Non-pigmented ciliary epithelial cell (primary cell): ENCODE results near the gene CDH15.
"Not testable (repeated sequence)": the region's sequence is repeated elsewhere in the genome, so short reads cannot be mapped to it uniquely, and the experiment has no call there.

Source experiments
- DNase-seq: peaks from one replicate; pipeline ENCODE4 v3.0.0-alpha.2; 2010; ENCODE audit warnings: low read depth

CDH15 gene

DNA sequence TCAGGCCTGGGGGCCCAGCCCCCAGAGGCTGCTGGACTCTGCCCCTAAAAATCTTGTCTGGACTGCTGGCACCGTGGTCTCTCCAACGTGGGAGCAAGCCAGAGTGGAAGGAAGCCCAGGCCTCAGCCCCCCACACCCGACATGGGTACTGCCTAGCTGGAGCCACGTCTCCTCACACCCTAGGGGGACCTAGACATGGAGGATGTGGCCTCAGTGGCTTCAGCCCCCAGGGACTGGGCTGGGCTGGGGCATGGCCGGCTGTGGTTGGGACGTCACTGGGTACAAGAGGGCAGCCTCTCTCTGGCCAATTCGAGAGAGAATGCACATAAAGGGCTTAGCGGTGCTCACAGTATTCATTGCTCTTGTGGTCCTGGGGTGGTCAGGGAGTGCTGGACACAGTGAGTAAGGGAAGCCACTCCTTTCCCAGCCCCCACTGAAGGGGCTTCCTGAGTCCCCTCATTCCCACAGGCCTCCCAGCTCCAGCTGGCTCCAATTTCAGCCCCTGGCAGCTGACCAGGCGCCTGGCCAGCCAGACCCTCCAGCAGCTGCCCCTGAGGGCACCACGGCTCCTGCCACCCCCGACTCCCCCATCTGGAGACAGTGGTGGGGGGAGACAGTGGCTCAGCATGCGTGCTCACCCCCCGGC, 1.1 kb downstream of the CDH15 start:
- DNase-seq: no peak

DNA sequence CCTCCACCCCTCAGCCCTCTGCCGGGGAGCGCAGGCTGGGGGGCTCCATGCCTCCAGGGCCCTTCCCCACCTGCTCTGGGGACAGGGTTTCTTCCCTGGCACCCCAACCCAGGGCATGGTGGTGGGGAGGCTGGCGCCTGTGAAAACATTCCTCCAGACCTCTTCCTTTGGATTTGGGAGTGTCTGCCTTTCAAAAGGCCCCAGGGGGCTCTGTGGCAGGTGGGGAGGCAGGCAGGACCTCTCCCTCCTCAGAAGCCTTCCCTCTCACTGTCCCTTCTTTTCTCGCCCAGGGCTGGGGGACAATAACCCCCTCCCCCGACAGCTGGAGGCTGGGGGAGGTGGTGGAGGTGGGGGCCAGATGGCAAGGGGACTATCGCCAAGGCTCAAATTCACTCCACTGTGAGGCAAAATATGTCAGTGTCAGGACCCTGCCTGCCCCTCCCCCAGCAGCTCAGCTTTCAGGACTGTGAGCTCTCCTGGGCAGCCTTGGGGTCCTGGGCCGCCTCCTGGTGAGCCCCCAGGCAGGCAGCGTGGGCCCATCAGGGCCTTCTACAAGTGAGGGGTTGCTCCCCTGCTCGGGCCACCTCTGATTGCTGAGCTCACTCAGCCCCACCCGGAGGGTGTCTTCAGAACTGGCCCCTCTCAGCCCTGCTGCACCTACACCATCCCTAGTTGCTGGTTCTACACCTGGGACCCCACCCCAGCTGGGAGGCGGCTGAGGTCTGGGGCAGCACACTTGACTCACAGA, 1.8 kb downstream of the CDH15 start:
- DNase-seq: no peak

DNA sequence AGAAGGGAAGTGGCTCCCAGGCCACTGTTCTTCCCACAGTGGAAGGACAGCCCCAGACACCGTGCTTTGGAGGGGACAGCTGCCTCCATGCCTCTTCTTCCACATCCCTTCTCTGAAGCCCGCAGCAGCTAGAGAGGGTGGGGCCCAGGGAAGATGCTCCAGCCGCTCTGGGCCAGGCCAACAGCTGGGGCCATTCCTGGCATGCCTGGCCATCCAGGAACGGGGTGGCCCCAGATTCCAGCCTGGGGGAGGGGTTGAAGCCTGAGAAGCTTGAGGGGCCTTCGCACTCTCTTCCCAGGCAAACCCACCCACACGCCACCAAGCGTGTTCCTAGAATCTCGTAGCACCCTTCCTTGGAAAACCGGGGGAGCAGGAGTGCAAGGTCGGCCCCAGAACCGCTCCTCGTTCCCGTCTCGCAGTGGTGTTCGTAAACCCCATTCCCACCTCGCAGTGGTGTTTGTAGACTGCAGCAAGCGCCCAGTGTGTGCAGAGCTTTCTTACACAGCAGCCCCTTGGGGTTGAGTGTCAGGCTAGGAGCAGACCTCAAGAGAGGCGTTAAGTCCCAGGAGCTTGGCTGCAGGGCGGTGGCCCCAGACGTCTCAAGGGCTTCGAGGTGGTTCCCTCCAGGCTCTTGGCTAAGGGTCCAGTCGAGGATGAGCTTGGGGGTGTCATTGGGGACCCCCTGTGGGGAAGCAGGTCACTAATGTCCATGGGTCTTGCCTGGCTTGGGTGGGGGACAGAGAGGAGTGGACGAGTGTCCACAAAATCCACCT, 2.7 kb downstream of the CDH15 start:
- no peak for DNase-seq

DNA sequence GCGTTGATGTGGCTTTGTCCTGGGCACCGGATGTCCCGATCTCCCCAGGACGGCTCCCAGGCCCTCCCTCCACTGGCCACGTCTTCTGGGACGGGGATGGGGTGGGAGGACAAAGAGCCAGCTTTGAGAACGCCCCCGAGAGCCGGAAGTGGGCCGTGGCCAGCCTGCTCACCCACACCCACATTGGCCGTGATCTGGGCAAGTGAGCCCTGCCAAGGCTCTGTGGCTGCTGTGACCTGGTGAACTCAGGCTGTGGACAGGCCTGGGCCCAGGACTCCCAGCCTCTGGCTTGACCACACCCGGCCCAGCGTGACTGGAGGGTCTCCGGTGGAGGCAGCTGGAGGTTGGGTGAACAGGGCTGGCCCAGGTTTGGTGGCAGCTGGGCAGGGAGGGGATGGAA, 3.3 kb downstream of the CDH15 start:
- DNase-seq: no peak

DNA sequence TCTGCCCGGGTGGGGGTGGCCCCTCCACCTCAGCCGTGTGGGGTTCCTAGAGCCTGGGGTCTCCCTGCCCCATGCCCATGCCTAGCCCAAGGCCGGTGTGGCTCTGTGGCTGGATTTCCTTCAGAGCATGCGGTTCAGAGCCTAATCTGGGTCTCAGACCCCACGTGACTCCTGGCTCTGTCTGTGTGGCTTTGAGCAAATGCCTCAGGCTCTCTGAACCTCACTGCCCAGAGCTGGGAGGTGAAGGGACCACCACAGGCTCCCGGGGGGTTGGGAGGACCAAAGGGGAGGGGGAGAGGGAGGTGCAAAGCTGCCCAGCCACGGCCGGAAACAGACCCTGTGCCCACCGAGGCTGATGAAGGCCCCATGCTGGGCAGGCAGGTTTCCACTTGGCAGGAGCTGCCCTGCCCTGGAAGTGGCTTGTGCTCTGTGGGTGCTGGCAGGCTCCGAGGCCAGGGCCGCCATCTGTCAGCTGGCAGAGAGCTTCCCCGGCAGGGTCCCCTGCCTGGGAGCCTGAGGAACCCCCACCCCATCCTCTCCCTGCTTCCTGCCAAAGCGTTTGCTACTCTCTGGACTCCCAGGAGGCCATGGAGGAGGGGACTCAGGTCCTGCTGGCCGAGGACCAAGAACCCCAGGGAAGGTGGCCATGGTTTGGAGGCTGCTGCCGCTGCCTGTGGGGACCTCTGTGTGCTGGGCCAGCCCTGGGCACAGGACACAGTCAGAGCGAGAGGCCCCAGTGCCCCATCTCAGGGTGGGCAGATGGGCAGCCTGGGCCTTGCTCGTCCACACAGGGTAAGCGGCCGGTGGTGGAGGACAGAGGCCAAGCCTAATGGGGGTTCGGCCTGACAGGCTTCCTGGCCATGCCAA, 4.0 kb downstream of the CDH15 start:
- no peak for DNase-seq

DNA sequence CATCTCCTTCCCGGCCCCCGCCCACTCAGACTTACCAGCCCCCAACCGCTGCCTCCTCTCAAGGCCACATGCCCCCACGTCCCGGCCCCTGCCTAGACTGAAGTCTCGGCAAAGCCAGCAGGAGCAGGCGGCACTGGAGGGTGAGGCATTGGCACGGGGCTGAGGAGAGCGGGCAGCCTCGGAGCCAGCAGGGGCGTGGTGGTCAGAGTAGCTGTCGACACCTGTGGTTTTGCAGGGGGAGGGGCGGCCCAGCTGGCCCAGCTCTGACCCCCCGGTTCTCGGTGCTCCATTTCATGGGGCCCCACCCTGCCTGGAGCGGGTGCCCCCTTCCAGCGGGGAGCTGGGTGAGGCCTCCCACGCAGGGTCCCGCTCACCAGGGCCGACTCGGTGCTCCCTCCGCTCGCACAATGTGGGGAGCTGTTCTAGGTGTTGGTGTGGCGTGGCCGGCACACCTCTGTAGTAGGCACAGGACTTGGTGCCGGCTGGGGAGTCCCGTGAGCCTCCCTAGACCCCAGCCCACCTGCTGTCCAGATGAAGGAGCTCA, 4.7 kb downstream of the CDH15 start:
- DNase-seq: no peak

DNA sequence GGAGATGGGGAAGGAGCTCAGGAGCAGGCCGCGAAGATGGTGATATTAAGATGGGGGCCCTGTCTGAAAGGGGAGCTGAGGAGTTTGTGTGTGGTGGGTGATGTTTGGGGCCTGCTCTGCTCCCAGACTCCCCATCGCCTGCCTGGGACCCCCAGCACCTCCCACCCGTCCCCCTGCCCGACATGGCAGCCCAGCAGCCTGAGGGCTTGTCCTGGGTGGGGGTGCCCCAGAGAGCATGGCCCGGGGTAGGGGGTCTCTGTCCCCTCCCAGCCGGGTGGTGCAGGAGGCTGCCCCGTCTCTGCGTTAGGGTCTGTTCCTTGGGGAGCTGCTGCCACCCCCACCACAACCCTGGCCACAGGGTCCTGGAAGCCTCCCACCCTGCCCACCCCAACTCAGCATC, 5.2 kb downstream of the CDH15 start:
- no peak for DNase-seq

DNA sequence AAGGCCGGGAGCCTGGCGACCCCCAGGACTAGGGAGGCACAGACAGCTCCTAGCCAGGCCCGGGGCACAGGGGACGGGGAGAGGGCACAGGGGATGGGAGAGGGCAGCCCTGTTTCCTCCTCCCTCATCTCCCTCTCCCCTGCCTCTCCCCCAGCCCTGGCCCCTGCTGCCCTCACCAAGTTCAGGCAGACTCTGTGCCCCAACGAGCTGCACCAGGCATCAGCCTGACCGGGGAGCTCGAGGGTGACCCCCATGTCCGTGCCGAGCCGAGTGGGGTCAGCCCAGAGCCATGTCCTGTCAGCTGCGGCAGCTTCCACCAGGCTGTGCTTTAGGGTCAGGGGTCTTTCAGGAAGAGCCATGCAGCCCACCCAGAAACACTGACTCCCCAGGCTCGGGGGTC, 6.0 kb downstream of the CDH15 start:
- no peak for DNase-seq

DNA sequence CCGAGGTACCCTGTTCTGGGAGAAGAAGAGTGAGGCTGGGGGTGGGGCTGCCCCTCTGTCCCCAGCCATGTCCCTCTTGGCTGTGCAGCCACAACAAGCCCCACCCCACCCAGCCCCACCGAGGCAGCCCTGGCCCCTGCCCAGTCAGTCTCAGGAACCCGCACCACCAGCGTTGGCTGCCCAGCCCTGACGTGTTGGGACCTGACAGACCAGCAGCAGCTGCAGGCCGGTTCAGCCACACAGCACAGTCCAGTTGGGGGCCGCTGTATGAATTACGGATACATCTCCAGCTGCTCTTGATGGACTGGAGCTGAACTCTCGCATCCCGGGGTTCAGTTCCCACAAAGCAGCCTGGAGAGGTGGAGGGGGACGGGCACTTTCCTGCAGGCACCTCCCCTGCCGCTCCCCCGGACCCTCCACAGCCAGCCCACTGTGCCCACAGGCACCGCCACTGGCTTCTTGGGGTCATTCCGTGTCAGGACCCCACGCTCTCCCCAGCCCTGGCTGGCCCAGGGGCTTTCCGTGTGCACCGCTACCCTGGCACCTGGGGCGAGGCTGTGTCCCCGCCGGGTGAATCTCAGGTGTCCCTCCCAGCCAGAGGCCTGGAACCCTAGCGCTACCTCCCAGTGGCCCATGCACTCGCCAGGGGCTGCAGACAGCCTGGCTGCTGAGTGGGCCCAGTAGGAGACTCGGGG, 7.1 kb downstream of the CDH15 start:
- DNase-seq: no peak

DNA sequence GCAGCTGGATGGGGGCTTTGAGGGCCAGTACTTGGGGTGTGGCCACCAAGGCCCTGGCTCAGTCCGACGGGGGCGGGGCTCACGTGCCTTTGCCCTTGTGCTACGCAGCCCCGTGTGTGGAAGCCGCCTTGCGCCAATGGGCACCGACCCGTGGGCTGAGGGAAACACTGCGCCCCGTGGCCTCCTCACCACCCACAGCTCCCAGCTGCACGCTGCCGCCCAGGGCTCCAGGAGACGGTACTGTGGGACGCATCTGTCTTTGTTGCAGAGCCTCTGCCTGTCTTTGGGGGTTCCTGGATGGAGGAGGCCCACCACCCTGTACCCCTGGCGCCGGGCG, 7.6 kb downstream of the CDH15 start:
- DNase-seq: no peak

DNA sequence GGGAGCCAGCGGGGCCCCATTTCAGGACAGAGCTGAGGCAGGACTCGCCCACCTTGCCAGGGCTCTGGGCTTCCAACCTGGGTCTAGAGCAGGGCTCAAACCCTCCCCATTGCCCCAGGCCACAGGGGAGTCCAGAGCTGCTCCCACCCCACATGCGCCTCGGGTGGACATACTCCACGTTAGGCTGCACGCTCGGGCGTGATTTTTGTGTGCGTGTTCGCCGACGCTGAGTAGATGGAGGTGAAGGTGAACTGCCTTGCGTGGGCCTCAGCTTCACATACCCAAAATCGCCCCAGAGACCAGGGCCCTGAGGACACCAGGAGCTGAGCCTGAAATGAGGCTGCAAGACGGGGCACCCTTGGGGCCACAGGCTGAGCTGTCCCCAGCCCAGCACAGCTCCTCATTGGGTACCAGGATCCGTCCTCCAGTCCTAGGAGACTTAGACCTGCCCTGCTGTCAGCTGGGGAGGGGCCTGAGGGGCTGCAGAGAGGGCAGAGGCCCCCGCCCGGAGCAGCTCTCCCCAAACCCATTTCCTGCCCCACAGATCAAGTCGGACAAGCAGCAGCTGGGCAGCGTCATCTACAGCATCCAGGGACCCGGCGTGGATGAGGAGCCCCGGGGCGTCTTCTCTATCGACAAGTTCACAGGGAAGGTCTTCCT, 8.2 kb downstream of the CDH15 start:
- no peak for DNase-seq

DNA sequence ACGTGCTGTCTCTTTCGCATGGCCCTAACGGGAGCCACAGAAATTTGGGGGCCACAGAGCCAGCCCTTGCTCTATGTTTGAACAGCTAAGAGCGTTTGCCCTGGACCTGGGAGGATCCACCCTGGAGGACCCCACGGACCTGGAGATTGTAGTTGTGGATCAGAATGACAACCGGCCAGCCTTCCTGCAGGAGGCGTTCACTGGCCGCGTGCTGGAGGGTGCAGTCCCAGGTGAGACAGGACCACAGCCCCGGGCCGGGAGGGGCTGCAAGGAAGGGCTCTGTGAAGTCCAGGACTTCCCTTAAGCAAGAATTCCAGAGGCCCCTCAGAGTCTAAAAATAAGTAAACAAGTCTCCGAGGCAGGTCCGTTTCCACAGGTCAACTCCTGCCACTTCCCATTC, 11.9 kb downstream of the CDH15 start:
- DNase-seq: no peak

DNA sequence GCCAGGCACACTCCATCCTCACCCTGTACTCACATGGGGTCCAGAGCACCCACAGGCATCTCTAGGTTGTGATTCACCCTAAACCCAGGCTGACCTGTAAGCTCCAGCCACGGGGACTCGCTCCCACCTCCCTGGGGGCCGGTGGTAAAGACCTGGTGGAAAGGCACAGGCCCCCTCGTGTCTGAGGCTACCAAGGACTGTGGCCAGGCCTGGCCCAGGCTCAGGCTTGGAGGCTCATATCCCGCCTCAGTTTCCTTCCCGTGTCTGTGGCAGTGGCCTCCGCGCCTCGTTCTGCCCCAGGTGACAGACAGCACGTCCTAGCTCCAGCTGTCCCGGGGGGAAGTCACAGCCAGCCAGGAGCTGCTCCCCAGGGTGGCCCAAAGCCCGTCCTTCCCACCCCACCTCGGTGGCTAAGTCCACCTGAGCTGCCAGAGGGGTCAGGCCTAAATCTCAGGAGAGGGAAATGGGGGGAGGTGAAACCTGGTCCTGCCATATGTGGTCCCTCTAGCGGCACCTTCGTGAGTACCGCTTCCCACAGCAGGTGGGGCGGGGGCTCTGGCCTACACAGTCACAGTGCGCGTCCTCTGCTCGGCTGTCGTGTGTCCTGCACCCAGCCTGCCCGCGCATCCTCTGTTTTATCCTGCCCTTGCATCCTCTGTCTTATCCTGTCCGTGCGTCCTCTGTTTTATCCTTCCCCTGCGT, 12.6 kb downstream of the CDH15 start:
- DNase-seq: no peak

DNA sequence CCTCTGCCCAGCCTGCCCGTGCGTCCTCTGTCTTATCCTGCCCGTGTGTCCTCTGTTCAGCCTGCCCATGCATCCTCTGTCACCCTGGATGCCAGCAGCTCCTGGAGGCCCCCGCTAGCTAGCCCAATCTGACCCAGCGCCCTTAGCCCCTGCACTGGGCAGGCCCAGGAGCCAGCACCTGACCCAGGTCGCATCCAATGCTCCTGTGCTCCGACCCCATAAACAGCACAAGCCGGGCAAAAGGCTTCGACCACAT, 13.1 kb downstream of the CDH15 start:
- DNase-seq: no peak

DNA sequence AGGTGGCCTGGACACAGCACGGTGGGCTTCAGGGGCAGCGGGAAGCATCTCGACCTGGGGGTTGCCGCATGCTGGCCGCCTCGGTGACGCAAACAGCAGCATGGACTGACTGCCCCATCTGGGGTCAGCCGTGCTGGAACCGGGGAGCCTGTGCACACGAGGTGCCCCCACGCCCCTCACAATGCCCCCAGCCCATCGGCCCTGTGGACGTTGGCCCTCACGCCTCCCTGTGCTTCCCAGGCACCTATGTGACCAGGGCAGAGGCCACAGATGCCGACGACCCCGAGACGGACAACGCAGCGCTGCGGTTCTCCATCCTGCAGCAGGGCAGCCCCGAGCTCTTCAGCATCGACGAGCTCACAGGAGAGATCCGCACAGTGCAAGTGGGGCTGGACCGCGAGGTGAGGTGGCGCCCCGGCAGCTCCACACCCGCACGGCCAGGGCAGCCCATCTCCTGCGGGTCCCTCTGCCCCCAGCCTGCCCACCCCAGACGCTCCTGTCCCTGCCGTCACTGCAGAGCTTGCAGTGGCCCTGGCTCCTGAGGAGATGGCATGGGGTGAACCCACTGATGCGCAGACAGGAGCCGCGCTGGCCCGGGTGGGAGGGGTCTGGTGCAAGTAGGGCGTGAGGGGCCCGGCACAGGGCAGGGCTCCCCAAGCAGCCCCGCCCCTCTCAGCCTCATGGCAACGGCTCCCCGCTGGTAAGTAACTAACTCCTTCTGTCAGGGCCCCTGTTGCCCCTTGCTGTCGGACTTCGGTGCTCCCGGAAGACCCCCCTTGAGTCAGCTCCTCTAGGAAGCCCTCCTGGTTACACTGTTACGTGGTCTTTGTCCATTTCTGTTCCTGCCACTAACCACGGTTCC, 13.6 kb downstream of the CDH15 start:
- no peak for DNase-seq

DNA sequence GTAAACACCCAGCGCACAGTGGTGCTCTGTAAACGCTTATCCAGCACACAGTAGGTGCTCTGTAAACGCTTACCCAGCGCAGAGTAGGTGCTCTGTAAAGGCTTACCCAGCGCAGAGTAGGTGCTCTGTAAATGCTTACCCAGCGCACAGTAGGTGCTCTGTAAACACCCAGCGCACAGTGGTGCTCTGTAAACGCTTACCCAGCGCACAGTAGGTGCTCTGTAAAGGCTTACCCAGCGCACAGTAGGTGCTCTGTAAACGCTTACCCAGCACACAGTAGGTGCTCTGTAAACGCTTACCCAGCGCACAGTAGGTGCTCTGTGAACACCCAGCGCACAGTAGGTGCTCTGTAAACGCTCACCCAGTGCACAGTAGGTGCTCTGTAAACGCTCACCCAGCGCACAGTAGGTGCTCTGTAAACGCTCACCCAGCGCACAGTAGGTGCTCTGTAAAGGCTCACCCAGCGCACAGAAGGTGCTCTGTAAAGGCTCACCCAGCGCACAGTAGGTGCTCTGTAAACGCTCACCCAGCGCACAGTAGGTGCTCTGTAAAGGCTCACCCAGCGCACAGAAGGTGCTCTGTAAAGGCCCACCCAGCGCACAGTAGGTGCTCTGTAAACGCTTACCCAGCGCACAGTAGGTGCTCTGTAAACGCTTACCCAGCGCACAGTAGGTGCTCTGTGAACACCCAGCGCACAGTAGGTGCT, 14.5 kb downstream of the CDH15 start:
- not testable (repeated sequence) for DNase-seq

DNA sequence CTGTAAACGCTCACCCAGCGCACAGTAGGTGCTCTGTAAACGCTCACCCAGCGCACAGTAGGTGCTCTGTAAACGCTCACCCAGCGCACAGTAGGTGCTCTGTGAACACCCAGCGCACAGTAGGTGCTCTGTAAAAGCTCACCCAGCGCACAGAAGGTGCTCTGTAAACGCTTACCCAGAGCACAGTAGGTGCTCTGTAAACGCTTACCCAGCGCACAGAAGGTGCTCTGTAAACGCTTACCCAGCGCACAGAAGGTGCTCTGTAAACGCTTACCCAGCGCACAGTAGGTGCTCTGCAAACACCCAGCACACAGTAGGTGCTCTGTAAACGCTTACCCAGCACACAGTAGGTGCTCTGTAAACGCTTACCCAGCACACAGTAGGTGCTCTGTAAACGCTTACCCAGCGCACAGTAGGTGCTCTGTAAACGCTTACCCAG, 15.1 kb downstream of the CDH15 start:
- not testable (repeated sequence) for DNase-seq

DNA sequence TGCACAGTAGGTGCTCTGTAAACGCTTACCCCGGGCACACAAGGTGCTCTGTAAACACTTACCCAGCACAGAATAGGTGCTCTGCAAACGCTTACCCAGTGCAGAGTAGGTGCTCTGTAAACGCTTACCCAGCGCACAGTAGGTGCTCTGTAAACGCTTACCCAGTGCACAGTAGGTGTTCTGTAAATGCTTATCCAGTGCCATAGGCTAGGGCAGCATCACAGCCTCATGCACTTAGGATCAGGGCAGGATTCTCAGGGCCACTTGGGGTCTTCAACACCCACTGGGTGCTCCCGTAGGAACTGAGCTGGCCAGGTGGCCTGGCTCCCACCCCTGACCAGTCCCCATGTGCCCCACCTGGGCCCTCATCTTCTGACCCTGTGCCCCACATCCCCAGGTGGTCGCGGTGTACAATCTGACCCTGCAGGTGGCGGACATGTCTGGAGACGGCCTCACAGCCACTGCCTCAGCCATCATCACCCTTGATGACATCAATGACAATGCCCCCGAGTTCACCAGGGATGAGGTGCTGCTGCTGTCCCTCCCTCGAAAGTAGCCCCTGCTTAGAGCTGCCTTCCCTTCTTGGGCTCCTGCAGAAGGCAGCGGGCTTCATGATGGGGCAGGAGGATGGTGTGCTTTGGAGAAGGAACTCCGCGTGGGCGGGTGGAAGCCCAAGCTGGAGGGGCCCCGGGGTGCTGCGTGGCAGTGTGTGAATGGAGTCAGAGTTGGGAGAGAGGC, 15.7 kb downstream of the CDH15 start:
- DNase-seq: no peak
